HG02938 (cell line): ENCODE data around the gene CSF3R.
"Not testable (repeated sequence)": the region's sequence is repeated elsewhere in the genome, so short reads cannot be mapped to it uniquely, and the experiment has no call there.

Source experiments
- ATAC-seq: cut with Tn5 transposase; IDR thresholded peaks from one replicate; pipeline ENCODE4 v1.9.1; 2021; ENCODE audit warnings: mild to moderate bottlenecking, moderate library complexity; ENCODE audit not compliant: unreplicated experiment

Gene CSF3R

GRCh38 chr1:36484099-36484498 lies 1.4 kb upstream of the CSF3R start:
- no peak for ATAC-seq

DNA sequence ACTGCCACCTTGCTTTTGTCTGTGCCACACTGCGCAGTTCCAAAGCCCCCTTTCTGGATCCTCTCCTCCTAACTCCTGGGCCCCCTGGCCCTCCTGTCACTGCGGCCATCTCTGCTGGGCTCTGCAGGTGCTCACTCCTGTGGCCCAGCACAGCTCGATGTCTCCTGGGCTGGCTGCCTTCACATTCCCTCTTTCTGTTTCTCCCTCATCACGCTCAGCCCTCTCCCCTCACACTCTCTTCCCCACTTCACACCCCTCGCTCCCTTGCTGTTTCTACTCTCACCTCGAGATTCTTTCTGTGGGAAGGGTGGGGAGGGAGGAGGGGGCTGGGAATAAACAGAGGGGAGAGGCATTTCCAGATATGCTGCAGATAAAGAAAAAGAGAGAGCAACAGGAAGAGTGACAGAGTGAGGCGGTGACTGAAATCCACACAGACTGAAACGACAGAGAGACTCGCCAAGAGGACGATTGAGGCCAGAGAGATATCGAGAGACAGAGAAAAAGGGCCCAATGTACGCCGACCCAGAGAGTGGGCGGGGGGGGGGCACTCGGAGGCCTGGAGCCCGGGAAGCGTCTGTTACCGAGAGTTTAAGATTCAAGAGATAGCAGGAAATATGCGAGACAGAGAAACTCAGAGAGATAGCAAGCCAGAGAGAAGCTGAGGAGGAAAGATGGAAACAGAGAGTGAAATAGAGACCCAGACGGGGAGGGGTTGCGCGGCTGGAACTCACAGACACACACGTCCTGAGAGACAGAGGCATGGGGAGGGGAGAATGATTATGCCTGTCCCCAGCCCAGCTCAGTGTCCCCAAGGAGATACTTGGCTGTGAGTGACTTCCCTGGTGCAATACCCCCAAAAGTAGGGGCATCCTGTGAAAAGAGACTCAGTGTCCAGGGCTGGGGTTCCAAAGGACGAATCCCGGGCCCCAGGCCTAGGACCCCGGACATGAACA lies 666 bp downstream of the CSF3R start:
- no peak for ATAC-seq

DNA sequence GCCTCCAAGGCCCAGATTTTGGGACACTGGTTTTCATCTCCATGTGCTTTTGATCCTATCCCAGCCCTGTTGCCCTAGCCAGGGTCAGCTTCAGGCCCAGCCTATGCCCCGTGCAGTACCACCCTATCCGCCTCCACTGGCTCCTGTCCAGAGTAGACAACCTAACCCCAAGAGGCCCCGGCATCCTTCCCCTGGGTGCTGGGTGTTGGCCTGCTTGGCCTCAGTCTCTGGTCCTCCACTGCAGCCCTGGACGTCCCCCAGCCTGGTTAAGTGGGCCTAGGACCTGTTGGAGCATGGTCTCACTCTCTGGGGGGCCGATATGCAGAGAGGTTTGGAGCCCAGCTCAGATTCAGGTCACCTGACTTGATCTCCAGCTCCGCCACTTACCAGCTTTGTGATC lies 1.6 kb downstream of the CSF3R start:
- ATAC-seq = no peak

GRCh38 chr1:36480161-36480560 lies 2.6 kb downstream of the CSF3R start:
- ATAC-seq = no peak

DNA sequence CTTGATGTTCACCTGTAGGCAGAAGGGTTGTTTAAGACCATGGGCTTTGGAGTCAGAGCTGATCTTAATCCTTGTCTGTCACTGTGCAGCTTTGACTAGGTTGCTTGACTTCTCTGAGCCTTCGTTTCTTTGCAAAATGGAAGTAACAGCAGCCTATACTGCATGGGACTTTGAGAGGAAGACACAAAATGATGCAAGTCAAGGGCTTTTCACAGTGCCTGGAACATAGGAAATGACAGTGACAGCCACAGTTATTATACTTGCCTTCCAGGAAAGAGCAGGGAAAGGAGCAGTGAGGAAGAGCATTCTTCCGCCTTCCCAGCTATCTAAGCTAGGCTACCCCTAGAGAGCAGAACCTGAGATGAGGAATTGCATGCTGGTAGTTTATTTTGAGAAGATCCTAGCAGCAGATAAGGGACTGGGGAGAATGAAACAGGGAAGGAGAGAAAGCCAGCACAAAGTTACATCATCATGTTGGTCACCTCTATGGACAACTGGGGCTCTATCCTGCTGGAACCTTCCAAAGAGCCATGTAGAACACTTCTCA lies 3.1 kb downstream of the CSF3R start:
- ATAC-seq = no peak

DNA sequence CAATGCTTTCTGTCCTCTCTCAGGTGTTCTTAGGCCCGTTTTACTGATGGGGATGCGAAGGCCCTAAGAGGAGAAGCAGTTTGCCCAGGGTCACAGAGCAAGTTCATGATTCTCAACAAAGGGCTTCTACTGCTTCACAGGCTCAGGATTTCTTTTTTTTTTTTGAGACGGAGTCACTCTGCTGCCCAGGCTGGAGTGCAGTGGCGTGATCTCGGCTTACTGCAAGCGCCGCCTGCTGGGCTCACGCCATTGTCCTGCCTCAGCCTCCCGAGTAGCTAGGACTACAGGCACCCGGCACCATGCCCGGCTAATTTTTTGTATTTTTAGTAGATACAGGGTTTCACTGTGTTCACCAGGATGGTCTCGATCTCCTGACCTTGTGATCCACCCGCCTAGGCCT lies 5.1 kb downstream of the CSF3R start:
- not testable (repeated sequence) for ATAC-seq

GRCh38 chr1:36476945-36477344 lies 5.8 kb downstream of the CSF3R start:
- no peak for ATAC-seq

GRCh38 chr1:36475910-36476604 lies 6.7 kb downstream of the CSF3R start:
- ATAC-seq = no peak

DNA sequence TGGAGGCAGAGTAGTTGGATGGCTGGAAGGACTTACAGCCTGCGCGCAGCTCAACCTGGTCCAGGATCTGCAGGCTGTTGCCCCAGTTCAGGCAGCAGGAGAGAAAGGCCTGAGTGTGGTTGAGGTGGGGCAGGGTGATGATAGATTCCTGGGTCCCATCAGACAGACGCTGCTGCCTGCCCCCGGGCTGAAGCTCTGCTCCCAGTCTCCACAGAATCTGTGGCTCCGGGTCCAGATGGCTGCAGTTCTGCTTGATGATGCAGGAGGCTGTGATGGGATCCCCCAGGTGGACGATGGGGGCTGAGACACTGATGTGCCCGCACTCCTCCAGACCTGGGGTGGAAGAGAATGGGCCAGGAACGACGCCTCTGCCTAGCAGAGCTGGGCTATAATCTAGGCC lies 7.4 kb downstream of the CSF3R start:
- no peak for ATAC-seq

DNA sequence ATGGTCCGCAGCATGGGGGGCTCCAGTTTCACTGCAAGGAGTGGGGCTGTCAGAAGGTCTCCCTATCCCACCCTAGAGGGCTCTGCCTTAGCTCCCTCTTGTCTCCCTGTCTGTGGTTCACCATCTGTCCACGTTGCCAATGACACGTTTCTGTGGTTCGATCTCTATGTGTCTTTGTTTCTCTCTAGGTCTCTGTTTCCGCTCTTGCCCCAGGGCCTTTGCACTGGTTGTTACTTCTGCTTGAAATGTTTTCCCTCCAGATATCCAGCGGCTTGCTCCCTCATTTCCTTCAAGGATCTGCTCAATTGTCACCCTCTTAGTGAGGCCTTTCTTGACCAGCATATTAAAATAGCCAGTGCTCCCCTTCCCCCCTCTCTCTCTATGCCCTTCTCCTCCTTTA lies 10.1 kb downstream of the CSF3R start:
- no peak for ATAC-seq

DNA sequence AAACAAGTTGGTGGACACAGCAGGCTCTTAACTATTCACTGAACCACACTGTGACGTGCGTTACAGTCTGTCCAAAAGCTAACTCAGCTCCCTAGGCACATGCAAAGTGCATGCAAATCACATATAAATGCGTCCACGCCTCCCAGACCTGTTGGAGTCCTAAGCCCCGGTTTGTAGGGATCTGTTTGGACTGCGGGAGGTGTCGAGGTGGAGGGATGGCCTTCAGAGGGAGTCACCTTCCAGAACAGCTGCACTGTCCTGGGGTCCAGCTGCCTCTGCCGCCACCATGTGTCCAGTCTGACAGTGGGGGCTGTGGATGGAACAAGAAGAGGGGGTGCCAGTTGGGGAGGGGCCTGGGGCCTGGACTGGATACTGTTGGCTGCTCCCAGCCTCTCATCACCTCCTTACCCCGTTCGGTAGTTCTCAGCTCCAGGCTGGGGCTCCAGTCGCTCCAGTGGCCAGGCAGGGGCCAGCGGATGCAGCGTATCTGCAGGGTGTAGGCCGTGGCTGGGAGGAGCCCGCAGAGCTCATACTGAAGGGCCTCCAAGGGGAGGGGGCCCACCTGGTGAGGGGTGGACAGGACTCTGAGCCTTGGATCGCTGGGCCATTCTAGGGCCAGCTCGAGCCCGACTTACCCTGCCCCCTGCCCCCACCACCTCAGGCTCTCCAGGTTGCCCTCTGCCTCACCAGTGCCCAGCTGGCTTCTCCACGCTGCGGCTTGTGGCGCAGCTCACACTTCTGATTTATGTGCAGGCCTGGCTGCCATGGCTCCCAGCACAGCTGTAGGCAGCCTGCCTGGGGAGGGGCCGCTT lies 10.7 kb downstream of the CSF3R start:
- ATAC-seq = no peak

DNA sequence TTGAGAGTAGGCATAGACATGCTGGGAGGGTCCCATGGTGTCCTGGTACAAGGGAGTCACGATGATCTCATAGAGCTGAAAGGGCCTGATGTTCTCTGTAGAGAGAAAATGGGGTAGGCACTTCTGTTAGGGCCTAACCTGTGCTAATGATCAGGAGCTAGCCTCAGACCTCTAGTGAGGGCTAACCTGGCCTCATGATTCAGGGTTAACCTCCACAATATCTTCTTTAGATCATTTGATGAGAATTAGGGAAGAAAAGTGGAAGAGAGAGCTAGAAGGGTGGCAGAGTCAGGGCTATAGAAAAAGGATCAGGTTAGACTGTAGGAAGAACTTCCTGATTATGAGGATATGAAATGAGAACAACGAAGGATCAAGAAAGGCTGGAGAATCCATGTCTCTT lies 13.6 kb downstream of the CSF3R start:
- no peak for ATAC-seq

DNA sequence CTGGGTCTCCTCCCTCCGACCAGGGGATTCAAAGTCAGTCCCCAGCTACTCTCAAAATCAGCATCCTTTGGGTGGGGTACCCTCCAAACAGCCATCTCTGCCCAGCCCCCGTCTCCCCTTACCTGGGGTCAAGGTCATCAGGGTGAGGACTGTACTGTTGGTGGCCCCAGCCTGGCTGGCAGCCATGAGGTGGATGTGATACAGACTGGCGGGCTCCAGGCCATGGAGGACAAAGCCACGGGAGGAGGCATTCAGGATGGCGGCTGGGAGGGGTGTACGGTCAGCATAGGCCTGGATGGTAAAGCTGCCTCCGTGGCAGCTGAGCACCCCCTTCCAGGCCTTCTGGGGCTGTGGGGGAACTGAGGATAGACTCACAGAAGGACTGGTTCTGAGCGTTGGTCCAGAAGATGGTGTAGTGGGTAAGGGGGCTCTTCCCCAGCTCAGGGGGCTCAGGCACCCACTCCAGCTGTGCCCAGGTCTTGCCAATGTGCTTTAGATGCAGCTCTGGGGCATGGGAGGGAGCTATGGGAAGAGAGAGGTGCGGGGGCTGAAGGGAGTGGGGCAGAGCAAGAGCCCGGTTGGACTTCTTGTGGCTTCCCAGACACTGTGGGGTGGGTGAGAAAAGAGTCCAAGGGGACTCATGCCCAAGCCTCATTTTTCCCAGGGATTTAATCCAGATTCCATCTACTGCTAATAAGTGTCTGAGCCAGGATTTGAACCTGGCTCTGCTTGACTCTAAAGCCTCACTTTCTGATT lies 14.8 kb downstream of the CSF3R start:
- no peak for ATAC-seq

DNA sequence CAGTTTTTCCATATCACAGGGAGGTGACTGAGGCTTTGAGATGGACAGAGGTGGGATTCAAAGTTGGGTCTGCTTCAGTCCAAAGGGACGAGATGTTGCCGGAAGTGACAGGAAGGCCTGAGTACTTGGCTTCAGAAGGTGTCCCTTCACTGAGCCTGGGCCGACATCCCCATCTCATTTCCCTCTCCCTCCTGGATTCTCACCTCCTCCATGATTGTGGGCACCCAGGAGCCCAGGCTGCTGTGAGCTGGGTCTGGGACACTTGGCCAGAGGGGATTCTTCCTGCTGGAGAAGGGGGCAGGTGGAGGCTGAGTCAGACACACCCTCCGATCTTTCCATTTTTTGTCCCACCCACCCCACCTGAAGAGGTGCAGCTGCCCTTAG lies 15.7 kb downstream of the CSF3R start:
- ATAC-seq = no peak

GRCh38 chr1:36466370-36467026 lies 16.2 kb downstream of the CSF3R start:
- no peak for ATAC-seq

GRCh38 chr1:36465731-36466369 lies 16.9 kb downstream of the CSF3R start:
- ATAC-seq = no peak

GRCh38 chr1:36464605-36465393 lies 17.9 kb downstream of the CSF3R start:
- peak; percentile 30 for ATAC-seq

- peak; percentile 91 for ATAC-seq
These were observed 18.7 kb downstream of the CSF3R start, which contains the start of gene MRPS15 for GRCh38 chr1:36463803-36464604. MRPS15 (minus strand) TSS chr1:36464384; CDS start chr1:36464275, 109 bp downstream.
